ENCODE measurements around the gene MAP2K2. TPM values are rescaled to one million over a fixed set of nuclear protein-coding genes. Genes with fewer than 3 reads are reported as not detected.
A peak's percentile ranks its signal among the peaks of the same experiment; 100 is the strongest.

Gene MAP2K2
- total and polyA plus RNA-seq, 11 donors: 95.3 to 204 (median 118) TPM

DNA sequence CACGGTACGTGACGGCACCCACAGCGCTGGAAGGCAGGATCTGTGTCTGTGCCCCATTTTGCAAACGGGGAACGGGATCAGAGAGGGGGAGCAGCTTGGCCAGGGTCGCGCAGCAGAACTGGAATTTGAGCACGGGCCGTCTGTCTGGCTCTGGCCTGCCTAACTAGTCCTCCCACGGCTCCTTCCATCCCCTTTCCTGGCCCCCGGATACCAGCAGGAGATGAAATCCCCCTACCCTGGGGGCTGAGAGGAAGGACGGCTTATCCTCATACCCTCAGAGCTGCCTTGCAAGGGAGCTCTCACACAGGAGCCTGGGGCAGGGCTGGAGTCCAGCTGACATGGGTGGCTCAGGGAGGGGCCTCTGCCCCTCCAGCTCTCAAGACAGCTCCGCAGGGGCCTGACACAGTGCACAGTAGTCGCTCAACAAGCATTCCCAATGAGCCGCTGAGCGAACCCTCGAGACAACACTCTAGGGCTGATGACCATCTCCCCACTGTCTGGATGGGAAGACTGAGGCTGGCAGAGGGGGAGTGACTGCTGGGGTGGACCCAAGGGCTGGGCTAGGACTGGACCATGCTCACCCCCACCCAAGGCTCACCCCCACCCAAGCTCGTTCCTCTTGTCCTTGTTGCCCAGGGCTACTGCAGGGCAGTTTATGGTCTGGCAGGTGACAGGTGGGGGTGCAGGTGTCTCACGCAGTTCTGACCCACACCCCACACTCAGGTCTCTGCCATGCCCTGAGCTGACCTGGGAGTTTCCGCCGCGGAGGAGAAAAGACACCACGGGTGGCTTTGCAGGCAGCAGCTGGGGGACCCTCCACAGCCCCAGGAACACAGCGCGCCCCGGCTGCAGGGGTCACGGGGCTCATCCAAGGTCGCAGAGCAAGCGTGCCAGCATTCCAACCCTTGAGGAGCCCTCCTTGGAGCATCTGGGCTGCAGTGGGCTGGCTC, 61.2 kb downstream of the MAP2K2 start:
- DNase-seq: no peak
- intact Hi-C loops (cut with DNase I): loop anchor here in 4 of 10 donors (5.0 kb wide), 2 partner anchors 45 to 55 kb away; partner anchors contain the start of gene PIAS4 (in 3 of the 4)

DNA sequence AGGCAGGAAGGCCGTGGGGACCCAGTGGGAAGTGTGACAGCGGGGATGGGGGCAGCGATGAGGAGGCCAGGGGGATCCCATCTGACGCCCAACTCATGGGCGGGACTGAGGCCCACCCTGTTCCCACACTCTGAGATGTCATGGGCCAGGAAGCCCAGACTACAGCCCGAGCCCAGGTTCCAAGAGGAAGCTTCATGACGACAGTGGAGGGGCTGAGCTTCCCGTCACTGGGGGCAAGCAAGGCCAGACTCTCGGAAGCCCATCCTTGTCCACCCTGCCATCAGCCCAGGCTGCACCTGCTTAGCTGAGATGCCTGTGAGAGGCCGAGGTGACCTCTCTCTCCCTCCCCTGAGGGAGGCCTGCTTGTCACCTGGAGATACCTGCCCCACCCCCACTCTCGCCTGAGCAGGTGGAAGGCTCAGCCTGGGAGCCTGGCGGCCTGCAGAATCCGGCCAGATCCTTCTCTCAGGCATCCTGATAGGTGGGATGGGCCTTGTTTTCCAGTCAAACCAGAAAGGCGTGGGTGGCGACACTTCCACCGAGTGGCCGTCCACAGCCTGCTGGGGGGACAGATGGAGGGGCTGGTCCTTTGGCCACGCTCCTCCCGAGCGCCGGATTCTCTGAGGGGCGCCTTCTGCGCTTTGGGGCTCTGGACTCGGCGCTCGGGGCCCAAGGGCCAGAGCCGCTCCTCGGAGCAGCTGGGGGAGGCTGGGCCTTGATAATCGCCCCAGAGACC, 62.1 kb downstream of the MAP2K2 start:
- TF ChIP-seq POLR2A (IDR thresholded peaks at IDR 0.05): no peak
- TF ChIP-seq CTCF (IDR thresholded peaks at IDR 0.05): no peak
- Histone ChIP-seq H3K36me3 (peaks cover 0 to 9% (median 0%) of the 10 kb centered on the region in 9 donors), H3K4me1 (peaks cover 21 to 78% (median 66%) of the 10 kb centered on the region in 12 donors), H3K27ac (peak overlapping the region; percentile 87 to 99 (median 98)), H3K4me3 (peak overlapping the region in 11 of 12 donors; percentile 23 to 84 (median 52)), H3K27me3 (no peaks in the 10 kb centered on the region), H3K9me3 (no peaks in the 10 kb centered on the region)
- intact Hi-C loops (cut with DNase I): loop anchor here in 4 of 10 donors (5.0 kb wide), 2 partner anchors 45 to 55 kb away; partner anchors contain the start of gene PIAS4 (in 3 of the 4)
- peak in 2 of 5 donors; percentile 36 to 69 for DNase-seq
- 40 to 61% (median 49%) methylated on average over 21 to 29 of the region's 29 CpGs for WGBS, 4 donors
- ATAC-seq: peak; percentile 0 to 40 (median 2)

More for the DNA sequence above, 61.2 kb downstream of the MAP2K2 start:
- Histone ChIP-seq H3K27me3 (no peaks in the 10 kb centered on the region), H3K36me3 (peaks cover 0 to 9% (median 0%) of the 10 kb centered on the region in 9 donors), H3K9me3 (no peaks in the 10 kb centered on the region), H3K27ac (peak overlapping the region; percentile 87 to 99 (median 98)), H3K4me1 (peaks cover 21 to 76% (median 65%) of the 10 kb centered on the region in 12 donors), H3K4me3 (peak overlapping the region in 9 of 12 donors; percentile 43 to 100 (median 82))
- no peak for ATAC-seq
- TF ChIP-seq CTCF (IDR thresholded peaks at IDR 0.05) (no peak), POLR2A (IDR thresholded peaks at IDR 0.05) (no peak)
- 56 to 66% (median 59%) methylated on average over 14 to 30 of the region's 30 CpGs for WGBS, 4 donors

DNA sequence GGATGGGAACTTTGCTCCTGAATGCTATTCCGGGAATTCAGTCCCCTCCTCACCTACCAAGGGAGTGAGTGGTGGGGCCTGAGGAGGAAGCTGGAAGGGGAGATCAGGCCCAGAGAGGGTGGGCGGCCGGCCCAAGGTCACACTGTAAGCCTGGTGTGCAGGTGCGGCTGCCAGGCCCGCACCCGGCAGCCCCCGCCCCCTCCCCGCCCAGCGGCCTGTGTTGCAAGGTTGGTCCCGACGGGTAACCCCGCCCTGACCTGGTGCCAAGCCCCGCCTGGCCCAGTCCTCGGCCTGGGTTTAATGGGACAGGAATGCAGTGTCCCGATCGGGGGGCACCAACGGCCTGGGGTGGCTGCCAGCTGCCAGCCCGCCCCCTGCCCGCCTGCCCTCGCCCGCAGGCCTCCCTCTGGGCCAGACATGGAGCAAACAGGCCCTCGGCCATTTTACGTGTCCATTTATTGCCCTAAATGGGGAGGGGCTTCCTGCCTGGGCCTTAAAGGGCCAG, 62.7 kb downstream of the MAP2K2 start:
- peak; percentile 69 to 89 (median 84) for DNase-seq
- Histone ChIP-seq H3K4me3 (peak overlapping the region in 11 of 12 donors; percentile 23 to 84 (median 52)), H3K36me3 (peaks cover 0 to 11% (median 0%) of the 10 kb centered on the region in 9 donors), H3K9me3 (no peaks in the 10 kb centered on the region), H3K27me3 (no peaks in the 10 kb centered on the region), H3K27ac (peak overlapping the region; percentile 87 to 99 (median 98)), H3K4me1 (peaks cover 21 to 82% (median 66%) of the 10 kb centered on the region in 12 donors)
- TF ChIP-seq POLR2A (IDR thresholded peaks at IDR 0.05) (no peak), CTCF (IDR thresholded peaks at IDR 0.05) (no peak)
- intact Hi-C loops (cut with DNase I): loop anchor here in 4 of 10 donors (5.0 kb wide), 2 partner anchors 44 to 54 kb away; partner anchors contain the start of gene PIAS4 (in 3 of the 4)
- WGBS, 4 donors: 10 to 30% (median 13%) methylated on average over 6 to 23 of the region's 23 CpGs
- ATAC-seq: peak in 3 of 4 donors; percentile 4 to 28 (median 20)
